GM21723 (cell line): ENCODE measurements around the gene EIF3I.

Experiments used
- ATAC-seq: cut with Tn5 transposase; IDR thresholded peaks from one replicate; pipeline ENCODE4 v1.9.1; 2021; ENCODE audit warnings: mild to moderate bottlenecking, moderate library complexity; ENCODE audit not compliant: unreplicated experiment

Gene EIF3I

DNA sequence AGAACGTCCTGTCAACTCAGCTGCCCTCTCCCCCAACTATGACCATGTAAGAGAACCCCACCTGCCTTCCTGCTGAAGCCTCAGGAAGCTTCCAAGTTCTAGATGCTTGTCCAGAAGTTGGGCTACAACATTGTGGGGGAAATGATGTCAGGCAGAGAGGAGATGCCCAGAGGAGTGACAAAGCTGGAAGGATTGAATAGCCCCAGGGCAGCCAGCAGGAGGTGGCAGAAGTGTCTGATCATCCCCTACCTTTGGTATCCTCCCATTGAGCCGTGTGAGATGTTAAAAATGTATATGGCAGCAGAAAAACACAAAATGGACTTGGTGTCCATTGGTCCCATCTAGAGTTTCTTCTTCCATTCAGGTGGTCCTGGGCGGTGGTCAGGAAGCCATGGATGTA lies 6.6 kb downstream of the EIF3I start:
- ATAC-seq = no peak

DNA sequence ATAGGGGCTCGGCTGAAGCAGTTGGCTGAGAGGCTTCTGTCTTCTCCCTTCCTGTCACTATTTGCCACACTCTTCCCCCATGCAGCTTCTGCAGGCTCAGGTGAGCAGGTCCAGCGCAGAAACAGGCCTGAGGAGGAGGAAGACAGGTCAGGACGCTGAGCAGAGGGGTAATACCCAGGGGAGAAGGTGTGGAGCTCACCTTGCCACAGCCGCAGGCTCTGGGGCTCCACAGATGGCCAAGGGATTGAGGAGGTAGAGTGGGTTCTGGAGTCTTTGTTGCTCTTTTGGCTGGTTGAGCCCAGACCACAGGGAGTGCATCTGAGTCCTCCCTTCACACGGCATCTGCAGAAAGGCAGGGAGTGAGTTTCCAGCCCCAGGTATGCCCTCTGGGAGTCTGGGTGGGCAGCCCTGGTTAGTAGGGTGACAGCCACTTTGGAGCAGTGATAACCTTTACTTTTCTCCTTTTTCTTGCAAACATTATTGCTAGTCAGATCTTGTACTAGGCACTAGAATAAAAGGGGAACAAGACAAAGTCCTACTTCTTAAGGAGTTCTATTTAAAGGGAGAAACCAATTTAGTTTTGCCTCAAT lies 9.7 kb downstream of the EIF3I start:
- ATAC-seq = no peak

DNA sequence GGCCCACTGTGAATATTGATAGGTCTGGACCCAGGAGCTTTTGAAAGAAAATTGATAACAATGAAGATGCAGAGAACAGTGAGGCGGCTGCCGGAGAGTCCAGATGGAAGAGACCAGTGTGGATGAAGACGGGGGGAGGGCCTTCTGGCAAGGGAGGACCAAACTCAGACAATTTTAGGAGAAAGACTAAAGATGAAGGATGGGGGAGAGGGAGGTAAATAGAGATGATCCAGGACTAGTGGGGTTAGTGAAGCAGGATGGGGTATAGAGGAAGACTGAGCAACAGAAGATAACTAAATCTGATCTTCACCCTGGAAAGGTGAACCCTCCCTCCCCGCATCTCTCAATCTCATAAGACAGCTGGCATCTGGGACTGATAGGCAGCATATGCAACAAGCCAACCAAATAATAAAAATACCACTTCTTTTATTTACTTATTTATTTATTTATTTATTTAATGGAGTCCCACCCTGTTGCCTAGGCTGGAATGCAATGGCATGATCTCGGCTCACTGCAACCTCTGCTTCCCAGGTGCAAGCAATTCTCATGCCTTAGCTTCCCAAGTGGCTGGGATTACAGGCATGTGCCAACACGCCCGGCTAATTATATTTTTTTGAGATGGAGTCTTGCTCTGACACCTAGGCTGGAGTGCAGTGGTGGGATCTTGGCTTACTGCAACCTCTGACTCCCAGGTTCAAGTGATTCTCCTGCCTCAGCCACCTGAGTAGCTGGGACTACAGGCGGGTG lies 10.5 kb downstream of the EIF3I start:
- no peak for ATAC-seq

DNA sequence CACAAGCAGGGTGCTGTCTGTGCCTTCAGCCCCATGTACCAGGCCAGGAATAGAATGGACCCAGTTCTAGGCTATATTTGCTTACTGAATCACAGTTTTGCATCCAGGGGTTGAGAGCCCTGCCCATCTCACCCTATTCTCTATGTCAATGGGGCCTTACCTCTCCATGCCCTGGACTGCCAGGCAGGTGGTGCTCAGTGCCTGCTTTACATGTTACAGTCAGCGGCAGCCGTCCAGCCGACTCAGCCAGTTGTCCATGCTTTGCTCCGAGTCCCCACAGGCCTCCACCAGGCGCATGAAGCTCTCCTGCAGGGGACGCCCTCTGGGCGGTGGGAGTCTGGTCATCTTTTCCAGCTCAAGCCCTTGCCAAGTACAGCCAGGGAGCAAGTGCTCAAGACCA lies 12.6 kb downstream of the EIF3I start:
- no peak for ATAC-seq

DNA sequence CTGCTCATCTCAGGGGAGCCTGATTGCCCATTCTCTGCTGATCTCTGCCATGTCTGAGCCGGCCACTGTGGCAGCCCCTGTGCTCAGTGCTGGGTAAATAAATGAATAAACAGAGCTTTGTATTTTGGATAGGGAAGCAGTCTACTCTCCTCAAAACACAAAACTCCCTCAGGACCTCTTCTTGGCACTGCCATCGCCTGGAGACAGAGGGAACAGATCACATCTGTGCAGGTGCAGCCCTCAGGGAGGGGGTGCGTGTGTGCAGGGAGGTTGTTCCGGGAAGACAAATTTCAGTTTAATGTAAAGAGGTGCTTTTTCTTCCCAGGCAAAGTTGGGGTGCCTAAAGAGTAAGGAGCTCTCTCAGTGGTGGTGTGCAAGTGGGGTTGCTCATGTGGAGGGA lies 17.1 kb downstream of the EIF3I start:
- ATAC-seq = no peak

DNA sequence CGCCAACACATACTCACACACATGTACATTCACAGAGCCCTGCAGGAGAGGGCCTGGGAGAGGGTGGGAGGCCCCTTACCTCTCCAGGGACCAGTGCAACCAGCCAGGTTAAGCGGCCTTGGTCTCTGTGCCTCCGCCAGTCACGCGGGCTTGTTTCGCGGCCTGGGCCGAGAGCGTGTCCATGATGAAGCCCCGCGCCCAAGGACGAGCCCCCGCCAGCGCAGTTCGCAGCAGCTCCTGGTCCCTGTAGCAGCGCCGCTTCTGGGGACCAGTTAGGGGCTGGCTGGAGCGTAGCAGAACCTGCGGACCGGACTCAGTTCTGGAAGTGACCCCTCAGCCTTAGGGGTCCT lies 17.6 kb downstream of the EIF3I start:
- ATAC-seq = no peak

DNA sequence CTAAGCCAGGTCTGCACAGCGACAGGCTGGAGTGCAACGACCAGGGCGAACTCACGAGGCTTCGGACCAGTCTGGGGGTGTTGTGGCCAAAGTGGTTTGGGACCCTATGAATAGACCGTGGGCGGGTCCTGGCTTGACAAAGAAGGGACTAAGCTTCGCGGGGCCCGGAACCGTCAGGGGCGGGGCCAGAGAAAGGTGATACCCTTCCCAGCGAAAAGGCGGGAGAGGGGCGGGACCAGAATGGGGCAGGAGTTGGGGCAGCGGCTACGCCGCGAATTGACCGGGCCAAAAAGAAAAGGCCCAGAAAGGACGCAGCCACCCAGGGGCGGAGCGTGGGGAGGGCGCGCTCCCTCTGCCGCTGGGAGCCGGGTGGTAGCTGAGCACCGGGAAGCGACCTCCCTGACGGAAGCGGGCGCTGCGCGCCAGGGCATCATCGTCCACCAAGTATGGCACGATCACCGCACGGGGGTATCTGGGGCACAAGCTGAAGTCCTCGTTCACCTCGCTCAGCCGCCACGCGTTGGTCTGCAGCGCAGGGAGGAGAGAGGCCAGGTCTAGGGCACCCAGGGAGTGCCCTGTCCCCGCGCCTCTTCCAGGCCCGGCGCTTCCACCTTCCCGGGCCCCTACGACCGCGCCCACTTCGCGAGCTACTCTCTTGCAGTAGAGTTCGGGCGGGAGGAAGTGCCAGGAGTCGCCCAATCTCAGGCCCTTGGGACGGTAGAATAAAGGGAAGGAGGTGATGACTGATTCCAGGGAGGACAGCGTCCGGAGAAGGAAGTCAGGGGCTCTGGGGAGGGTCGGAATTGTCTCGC lies 18.1 kb downstream of the EIF3I start:
- ATAC-seq = no peak

DNA sequence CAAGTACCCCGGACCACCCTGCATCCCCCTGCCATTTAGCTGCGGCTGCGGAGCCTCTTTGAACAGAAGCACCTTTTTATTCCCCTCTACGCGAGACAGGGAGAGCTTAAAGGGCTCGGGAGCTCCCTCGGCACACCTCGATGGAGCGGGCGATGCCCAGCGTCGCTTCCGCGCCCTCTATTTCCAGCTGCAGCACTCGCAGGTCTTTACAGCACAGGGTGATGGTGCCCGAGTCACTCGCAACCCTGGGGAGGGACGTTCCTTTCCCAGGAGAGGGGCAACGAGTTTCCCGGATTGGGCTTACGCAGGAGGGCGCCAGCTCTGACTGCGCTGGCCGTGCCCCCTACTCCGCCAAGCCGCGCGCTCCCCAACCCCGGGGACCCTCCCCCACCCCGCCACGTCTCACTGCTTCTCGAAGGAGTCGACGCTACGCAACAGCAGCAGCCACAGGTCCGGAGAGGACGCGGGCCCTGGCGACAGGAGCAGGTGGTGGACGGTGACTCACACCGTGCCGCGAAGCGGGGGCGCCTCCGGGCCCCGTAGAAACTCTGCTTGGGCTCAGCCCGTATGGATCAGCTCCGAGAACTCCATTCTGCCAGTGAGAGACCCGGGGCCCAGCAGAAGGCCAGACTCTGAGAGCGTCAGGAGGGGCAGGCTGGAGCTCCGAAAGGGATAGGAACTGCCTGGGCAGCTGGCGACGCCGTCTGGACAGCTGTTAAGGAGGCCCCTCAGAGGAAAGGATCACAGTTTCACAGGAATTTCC lies 19.0 kb downstream of the EIF3I start:
- ATAC-seq = no peak

DNA sequence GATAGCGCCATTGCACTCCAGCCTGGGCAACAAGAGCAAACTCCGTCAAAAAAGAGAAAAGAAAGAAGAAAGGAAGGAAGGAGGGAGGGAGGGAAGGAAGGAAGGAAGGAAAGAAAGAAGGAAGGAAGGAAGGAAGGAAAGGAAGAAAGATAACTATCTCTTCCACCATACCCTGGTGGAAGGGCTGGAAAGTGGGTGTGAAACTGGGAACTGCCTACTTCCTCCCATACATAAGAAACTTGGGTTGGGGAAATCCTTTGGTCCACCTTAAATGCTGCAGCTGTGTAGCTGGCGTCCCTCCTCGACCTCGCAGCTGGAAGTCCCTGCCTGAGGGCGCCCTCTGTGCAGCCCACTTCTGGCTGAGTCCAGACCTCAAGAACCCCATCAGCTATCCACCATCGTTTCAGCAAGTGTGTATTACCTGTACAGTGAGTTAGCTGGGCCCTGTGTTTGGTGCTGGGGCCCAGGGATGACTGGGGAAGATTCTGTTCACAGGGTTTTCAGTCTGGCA lies 20.2 kb downstream of the EIF3I start:
- ATAC-seq = no peak

DNA sequence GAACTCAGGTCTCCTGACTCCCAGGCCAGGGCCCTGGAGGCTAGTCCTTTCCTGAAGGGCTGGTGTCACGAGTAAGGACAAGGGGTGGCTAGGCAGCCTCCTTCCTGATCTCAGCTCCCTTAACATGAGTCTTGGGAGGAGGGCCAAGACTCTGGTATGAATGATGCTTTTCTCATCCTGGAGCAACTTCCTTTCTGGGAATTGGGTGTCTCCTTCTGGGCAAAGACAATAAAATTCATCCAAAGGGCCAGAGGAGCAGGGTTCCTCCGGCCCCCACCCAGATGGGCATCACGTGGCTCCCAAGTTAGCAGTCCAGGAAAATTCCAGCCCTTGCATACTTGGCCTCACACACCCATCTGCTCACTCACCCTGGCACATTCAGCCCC lies 24.7 kb downstream of the EIF3I start, which contains the start of gene FAM167B:
Gene FAM167B (plus strand): TSS at position 335 of the 386 bp plus-strand sequence. CDS start 200 bp downstream, outside the sequence.
- ATAC-seq = no peak

DNA sequence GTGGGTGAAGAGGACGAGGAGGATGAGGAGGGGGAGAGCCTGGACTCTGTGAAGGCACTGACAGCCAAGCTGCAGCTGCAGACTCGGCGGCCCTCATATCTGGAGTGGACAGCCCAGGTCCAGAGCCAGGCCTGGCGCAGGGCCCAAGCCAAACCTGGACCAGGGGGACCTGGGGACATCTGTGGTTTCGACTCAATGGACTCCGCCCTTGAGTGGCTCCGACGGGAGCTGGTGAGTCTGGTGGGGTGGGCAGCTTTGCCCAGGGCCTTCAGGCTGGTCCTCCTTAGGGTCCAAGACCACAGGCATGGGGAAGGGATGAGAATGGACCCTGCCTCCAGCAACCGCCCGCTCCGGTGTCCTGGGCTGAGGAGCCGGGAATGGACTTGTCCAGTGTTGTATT lies 25.2 kb downstream of the EIF3I start:
- ATAC-seq = no peak

DNA sequence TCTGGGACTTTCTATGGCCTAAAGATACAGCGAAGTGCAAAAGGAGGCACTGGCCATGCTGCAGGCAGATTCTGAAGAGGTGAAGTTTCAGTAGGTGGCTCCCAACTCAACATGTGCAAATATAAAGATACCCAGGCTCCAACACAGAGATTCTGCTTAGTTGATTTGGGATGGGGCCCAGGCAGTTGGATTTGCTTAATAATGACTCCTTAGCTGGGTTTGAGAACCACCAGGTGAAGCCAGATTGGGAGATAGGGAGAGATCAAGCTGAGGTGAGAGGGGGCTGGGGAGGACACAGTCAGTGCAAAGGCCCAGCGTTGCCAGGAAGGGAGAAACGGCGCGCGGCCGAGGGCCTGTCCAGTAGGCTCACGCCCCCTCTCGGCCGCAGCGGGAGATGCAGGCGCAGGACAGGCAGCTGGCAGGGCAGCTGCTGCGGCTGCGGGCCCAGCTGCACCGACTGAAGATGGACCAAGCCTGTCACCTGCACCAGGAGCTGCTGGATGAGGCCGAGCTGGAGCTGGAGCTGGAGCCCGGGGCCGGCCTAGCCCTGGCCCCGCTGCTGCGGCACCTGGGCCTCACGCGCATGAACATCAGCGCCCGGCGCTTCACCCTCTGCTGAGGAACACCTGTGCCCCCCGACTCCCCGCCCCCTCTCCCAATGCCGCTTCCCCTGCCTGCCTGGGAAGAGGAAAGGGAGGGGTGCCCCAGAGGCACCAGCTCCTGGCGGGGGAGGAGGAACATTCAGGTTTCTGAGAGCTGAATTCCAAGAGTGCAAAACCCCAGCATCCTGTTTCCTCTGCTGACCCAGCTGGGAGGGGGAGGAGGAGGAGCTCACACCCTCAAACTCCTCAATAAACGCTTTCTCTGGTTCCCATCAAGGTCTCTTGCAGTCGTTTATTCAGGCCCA lies 26.0 kb downstream of the EIF3I start:
- no peak for ATAC-seq

DNA sequence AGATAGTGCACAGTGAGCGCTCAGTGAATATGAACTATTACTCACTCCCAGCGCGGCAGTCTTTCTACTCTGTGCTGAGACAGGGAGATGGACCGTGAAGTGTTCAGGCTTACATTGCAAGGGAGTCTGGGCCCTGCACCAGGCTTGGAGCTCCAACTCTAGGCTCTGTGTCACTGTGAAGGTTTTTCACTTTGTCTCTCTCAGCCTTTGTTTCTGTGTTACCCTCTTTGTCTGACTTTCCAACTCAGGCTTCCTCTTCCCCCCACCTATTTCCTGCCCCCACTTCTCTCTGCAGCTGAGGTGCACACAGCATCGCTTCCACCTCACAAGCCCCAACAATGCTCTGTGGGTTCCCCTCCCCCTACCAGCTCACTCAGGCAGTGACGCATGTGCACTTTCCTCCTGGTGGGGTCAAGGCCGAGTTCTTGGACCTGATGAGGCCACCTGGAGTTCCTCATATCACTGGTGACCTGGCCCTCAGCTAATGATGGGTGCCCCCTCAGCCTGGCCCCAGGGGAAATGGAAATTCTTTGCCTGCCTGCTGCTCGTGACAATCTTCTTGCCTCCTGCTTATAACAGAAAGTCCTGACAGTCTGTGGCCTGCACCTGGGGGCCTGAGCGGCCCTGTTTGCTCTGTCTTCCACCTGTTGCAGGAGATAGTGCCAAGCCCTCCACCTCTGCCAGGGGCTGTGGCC lies 27.8 kb downstream of the EIF3I start:
- peak; percentile 52 for ATAC-seq

DNA sequence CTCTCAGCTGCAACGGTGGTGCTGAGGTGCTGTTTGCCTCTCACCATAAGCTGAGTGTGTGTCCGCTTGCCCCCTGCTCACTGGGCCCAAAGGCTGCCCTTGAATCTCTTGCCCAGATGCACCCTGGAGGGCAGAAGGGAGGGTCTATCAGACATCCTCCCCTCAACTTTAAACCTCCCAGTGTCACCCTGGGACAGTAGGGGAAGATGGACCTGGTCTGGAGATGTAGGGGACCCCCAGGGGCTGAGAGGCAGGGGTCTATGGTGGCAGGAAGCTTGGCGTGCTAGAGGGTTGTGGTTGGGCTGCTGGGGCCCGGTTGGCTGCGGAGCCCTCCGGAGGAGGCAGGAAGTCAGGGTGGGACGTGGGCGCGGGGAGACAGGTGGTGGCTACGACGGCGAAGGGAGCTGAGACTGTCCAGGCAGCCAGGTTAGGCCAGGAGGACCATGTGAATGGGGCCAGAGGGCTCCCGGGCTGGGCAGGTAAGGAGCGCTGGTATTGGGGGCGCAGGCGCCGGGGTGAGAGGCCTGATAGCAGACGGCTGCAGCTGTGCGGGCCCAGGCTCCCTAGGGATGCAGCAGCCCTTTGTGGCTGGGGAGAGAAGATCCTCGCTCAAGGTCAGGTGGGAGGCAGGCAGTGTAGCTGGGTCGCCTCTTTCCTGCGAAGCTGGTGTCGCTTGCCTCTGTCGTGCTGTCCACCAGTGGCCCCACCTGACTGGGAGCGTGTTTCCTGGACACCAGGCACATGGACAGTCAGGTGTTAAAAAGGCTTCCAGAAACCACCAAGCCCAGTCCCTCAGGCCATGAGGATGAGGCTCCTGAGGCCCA lies 28.9 kb downstream of the EIF3I start, which contains the start of gene LCK:
Gene LCK (plus strand): TSS at position 373 of the 824 bp plus-strand sequence. CDS start 23,065 bp downstream, outside the sequence.
- ATAC-seq = no peak

DNA sequence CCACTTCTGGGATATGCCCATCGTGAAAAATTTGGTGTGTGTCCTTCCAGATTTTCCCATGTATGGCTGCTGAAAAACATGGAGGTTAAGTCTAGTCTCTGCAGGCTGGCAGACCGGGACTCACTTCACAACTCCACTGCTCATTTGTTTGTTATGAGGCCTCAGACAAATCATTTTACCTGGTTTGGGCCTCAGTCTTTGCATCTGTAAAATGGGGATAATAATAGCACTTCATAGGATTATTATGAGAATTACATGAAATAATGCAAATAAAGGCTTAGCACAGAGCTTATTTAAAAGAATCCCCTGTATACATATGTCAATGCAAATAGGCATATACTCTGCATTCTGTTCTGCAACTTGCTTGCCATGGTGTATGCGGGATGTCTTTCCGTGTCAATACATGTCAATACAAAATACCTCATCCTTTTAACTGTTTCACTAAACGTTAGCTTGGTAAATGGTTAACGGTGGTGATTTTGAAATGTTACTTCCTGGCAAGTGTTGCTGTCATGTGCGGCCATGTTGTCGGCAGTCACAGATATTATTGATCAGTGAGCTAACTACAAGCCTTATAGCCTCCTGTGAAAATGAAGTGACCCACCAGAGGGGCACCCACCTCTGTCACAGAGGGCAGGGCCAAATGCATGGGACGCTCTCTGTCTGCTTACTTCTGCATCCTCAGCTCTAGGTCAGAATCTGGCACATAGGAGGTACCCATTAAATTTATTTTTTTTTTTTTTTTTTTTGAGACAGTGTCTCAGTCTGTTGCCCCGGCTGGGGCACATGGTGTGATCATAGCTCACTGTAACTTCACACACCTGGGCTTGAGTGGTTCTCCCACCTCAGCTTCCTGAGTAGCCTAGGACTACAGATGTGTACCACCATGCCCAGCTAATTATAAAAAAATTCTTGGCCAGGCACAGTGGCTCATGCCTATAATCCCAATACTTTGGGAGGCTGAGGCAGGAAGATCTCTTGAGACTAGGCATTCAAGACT lies 33.2 kb downstream of the EIF3I start:
- ATAC-seq = no peak

DNA sequence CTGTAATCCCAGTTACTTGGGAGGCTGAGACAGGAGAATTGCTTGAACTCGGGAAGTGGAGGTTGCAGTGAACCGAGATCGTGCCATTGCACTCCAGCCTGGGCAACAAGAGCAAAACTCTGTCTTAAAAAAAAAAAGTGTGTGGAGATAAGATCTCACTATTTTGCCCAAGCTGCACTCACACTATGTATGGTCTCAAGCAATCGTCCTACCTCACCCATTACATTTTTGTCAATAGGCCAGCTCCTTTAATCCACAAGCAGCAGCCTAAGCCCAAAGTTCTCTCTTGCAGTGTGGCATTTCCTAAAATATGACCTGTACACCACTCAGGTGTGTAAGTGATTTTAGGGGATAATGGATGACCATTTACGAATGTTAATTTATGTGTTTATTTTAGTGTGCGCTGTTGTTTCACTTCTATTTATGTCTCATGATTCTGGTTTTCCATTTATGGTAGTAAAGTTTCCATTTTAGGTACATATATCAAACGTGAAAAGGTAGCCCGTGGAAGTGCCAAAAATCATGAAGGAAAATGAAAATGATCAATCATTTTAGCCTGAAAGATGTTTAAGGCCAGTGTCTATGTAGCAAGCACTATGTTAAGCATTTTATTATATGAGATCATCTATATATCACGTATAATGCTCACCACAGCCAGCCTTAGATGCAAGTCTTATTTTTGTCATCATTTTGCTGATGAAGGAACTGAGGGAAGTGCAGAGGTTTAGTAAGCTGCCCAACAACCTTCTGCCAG lies 34.4 kb downstream of the EIF3I start:
- no peak for ATAC-seq

DNA sequence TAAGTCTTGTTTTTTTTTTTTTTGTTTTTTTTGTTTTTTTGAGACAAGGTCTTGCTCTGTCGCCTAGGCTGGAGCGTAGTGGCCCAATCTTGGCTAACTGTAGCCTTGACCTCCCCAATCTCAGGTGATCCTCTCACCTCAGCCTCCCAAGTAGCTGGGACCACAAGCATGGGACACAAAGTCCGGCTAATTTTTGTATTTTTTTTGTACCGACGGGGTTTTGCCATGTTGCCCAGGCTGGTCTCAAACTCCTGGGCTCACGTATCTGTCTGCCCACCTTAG lies 35.0 kb downstream of the EIF3I start:
- no peak for ATAC-seq
